ENCODE data around the gene ANKFN1.

ANKFN1 gene

GRCh38 chr17:56510554-56511342 is 357.5 kb downstream of the ANKFN1 start:
- no peak for DNase-seq

DNA sequence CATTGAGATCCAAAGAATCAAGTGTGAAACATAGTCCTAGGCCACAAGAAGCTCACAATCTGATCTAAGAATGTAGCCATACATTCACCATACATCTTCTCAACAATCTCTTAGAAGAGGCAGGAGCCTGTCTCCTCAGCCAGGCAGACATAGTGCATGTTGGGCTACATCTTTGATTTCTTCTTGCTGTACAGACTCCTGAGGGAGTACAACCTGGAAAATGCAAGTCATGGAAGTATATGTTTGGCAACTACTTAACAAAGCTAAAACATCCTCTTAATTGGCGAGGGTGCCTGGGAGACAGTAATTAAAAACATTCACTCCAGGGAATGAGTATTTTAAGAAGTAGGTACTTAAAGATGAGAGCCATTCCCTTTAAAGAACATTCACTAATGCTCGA is 361.0 kb downstream of the ANKFN1 start:
- no peak for DNase-seq

DNA sequence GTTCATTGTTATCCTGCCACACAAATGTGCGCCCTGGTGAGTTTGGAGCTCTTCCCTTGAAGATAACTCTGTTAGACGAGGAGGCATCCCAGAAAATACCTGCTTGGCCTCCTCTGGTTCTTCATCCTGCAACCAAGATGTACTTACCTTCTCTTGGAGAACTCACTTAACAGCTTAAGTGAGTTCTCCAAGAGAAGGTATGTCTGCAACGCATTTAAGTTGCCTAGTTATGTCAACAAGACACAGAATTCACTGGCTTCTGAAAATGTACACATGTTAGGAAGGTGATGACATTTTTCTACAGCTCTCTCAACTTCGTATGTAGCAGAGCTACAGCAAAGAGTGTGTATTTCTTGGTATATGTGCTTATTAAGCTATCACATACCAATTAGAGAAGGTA is 361.6 kb downstream of the ANKFN1 start:
- no peak for DNase-seq

DNA sequence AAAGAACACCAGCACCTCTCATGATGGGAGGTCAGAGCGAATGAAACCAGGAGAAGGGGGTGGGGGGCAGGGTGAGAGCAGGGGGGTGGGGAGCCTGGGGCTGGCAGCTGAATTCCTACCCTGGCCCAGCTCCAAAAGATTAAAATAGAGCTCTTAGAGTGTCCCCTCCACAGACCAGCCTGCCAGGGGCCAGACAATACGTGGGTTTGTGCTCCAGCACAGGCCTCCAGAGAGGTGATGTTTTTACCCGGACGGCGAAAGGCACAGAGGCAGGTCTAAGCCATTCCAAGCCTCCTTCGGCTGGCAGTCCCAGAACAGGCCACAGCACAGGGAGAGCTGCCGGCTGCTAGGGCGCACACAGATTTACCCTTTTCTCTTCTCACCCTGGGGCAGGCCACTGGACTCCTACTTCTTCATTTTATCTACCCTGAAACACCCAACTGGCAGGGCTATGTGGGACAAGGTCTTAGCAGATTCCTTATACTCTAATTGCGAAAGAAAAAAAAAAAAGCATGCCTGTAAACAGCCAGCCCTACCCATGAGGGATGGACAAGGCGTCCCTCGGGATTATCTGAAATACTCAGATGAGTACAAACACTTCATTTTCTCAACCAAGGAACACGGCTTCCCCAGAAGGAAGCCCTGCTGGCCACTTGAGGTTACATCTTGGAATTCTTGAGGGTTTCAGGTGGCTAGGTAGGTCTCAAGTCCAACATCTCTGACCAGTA is 368.3 kb downstream of the ANKFN1 start:
- DNase-seq: no peak

GRCh38 chr17:56523042-56523441 is 369.8 kb downstream of the ANKFN1 start:
- no peak for DNase-seq

DNA sequence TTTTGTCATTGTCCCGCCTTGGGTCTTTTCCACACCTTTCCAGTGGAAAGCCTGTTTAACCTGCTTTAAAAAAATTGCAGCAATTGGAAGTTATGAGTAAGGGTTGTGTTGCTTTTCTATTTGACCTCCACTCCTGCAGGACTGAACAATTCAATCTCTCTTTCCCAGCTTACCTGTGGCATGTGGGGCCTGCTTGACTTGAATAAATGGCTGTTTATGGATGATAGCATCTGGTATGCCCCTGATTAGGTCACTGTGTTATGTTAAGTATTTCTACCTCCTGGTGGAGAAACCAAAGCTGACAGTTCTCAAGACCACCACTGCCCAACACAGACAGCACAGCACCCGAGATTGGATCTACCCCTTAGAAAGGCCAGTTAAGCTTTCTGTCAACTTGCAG is 375.4 kb downstream of the ANKFN1 start:
- no peak for DNase-seq

- DNase-seq: no peak
Measured at GRCh38 chr17:56532926-56533325, 379.7 kb downstream of the ANKFN1 start.

DNA sequence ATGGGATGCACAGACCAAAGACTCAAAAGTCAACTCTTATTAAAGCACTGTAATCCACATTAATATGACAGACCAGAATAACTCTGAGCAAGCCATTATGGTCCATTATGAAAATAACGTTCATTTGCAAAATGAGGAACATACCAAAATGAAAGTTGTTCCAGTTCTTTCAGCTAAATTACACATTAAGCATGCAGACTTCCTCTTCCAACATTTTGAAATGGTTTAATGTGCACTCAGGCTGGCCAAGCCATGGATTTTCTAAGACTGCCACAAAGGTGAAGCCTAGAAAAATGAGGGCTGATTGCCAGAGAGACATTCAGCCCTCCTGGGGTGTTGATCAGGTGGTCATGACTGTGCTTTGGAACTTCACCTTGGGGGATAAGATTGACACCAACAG is 383.5 kb downstream of the ANKFN1 start:
- DNase-seq: peak; percentile 35 to 59

DNA sequence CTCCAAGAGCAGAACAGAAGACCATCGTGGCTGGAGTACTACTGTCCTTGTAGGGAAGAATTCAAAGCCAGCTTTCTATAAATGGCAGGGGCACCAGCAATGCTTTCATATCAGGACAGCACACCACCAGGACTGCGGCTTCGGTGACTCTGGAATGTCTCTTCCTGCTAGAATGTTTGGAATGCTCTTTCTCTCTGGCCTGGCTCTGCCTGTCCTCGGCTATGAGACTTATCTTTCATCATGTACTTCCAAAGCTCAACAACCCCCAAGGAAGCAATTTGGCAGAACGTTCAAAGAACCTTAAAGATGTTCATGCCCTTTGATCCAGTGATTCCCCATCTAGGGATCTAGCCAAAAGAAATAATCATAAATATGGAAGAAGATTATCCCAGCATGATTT is 387.6 kb downstream of the ANKFN1 start:
- no peak for DNase-seq

- no peak for DNase-seq
Measured at GRCh38 chr17:56543280-56543679, 390.0 kb downstream of the ANKFN1 start.

GRCh38 chr17:56545106-56545505 is 391.8 kb downstream of the ANKFN1 start:
- DNase-seq: no peak

- DNase-seq: no peak
Measured at GRCh38 chr17:56545930-56546329, 392.7 kb downstream of the ANKFN1 start.

DNA sequence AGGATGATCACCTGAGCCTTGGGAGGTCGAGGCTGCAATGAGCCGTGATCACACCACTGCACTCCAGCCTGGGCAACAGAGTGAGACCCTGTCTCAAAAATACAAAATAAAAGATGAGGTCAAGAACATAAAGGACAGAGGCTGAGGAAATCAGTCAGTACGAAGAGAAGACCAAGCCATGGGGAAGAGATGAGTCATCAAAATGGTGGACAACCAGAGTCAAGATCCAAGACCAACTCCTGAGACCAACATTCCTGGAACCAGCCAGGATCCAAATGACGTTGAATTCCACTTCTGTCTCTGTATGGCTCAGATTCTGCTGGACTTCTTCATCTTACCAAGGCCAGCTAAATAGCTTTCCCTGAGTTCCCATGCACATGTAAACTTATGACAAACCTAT is 395.4 kb downstream of the ANKFN1 start:
- no peak for DNase-seq

GRCh38 chr17:56549501-56549900 is 396.2 kb downstream of the ANKFN1 start:
- DNase-seq: no peak

DNA sequence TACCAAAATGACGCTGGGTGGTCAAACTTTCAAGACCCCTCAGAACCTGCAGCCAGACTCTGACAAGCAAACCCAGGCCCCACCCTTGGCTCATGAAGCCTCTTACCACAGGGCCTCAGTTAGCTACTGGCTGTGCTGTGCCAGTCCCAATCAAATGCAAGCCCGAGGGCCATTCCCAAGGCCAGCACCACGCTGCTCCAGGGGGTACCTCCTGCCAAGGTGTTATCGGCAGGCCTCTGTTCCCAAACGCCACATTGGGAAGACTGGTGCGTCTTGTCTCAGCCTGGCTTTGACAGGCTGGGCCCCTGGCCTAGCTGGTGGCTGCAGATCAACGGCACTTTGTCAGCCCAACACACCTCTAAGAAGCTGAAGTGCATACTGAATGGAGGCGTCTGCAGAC is 404.4 kb downstream of the ANKFN1 start:
- no peak for DNase-seq

DNA sequence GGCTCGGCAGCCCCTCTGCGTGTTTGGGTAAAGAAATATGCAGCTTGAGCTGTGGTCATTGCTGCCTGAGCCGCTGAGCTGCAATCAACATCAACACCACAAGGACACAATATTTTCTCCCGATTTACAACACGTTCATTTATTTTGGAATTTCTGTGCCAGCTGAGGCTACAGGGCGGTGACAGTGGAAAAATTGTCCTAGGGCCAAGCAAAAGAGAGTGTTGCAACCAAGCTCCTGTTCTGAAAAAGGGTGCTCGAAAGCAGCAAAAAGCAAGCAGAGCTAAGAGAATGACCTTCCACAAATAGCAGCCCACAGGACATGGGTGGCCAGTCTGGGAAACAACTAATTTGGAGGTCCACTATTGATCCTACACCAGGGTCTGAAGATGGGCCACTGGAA is 404.8 kb downstream of the ANKFN1 start:
- DNase-seq: no peak
